Measurements from ENCODE around the gene FBXO42. TPM values are rescaled to one million over a fixed set of nuclear protein-coding genes. Genes with fewer than 3 reads are reported as not detected.

Gene FBXO42
- total and polyA plus RNA-seq, 2 of the 13 experiments (the other 11 are each of a cell fraction or from before 2014, with no cell fraction given) = 7.6 to 17.5 TPM

GRCh38 chr1:16236511-16237342, 115.6 kb downstream of the FBXO42 start, which contains the start of gene CPLANE2 (continued):
- peak; percentile 51 for TF ChIP-seq TBX2 (CRISPR knock-in tag; IDR thresholded peaks at IDR 0.05; ENCODE audit: borderline replicate concordance)
- TF ChIP-seq HINFP (CRISPR knock-in tag; IDR thresholded peaks at IDR 0.05; ENCODE audit: low read depth) = peak; percentile 99
- TF ChIP-seq ZBTB7B (CRISPR knock-in tag; IDR thresholded peaks at IDR 0.05) = no peak
- peak; percentile 34; the same call in 1 of the 2 replicates for TF ChIP-seq ZBTB25 (CRISPR knock-in tag; IDR thresholded peaks at IDR 0.05)
- 0 out of 2 replicates have a peak, but pooled peaks have one; percentile 18 for TF ChIP-seq RXRB (CRISPR knock-in tag; IDR thresholded peaks at IDR 0.05; ENCODE audit: borderline replicate concordance)
- peak; percentile 29; the same call in 1 of the 2 replicates for TF ChIP-seq MNT (IDR thresholded peaks at IDR 0.05)
- TF ChIP-seq, protein P1, sequence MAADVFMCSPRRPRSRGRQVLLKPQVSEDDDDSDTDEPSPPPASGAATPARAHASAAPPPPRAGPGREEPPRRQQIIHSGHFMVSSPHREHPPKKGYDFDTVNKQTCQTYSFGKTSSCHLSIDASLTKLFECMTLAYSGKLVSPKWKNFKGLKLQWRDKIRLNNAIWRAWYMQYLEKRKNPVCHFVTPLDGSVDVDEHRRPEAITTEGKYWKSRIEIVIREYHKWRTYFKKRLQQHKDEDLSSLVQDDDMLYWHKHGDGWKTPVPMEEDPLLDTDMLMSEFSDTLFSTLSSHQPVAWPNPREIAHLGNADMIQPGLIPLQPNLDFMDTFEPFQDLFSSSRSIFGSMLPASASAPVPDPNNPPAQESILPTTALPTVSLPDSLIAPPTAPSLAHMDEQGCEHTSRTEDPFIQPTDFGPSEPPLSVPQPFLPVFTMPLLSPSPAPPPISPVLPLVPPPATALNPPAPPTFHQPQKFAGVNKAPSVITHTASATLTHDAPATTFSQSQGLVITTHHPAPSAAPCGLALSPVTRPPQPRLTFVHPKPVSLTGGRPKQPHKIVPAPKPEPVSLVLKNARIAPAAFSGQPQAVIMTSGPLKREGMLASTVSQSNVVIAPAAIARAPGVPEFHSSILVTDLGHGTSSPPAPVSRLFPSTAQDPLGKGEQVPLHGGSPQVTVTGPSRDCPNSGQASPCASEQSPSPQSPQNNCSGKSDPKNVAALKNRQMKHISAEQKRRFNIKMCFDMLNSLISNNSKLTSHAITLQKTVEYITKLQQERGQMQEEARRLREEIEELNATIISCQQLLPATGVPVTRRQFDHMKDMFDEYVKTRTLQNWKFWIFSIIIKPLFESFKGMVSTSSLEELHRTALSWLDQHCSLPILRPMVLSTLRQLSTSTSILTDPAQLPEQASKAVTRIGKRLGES (CRISPR knock-in tag; IDR thresholded peaks at IDR 0.05; ENCODE audit: borderline replicate concordance) = no peak
- TF ChIP-seq NCOA2 (CRISPR knock-in tag; IDR thresholded peaks at IDR 0.05) = 0 out of 2 replicates have a peak, but pooled peaks have one; percentile 21
- TF ChIP-seq HOXA7 (CRISPR knock-in tag; IDR thresholded peaks at IDR 0.05) = 0 out of 2 replicates have a peak, but pooled peaks have one; percentile 43
- TF ChIP-seq ZBTB8A (CRISPR knock-in tag; IDR thresholded peaks at IDR 0.05; ENCODE audit: borderline replicate concordance, low read depth) = no peak
- no peak for TF ChIP-seq ATM (IDR thresholded peaks at IDR 0.05; ENCODE audit: borderline replicate concordance)
- TF ChIP-seq MYC (CRISPR knock-in tag; IDR thresholded peaks at IDR 0.05; ENCODE audit: borderline replicate concordance) = peak; percentile 71
- TF ChIP-seq ZNF883 (CRISPR knock-in tag; IDR thresholded peaks at IDR 0.05; ENCODE audit: not compliant biosample characterization) = peak; percentile 35
- no peak for TF ChIP-seq ESRRA (CRISPR knock-in tag; IDR thresholded peaks at IDR 0.05; ENCODE audit: low read depth)
